IPS-20b (cell line): ENCODE results near the gene ZNF229.
"Not testable (repeated sequence)": the region's sequence is repeated elsewhere in the genome, so short reads cannot be mapped to it uniquely, and the experiment has no call there.

Experiments
- H3K27ac ChIP-seq: one replicate; pipeline ENCODE4 v1.5.1; 2013; ENCODE audit warnings: low read length
- H3K27me3 ChIP-seq: 2 replicates; pipeline ENCODE4 v1.6.1; 2013; ENCODE audit warnings: mild to moderate bottlenecking, low read length, inconsistent platforms; ENCODE audit not compliant: insufficient read depth
- H3K36me3 ChIP-seq: 2 replicates; pipeline ENCODE4 v1.6.1; 2013; ENCODE audit warnings: low read depth, mild to moderate bottlenecking, inconsistent platforms, low read length, moderate library complexity; ENCODE audit not compliant: insufficient read depth
- H3K4me1 ChIP-seq: 2 replicates; pipeline ENCODE4 v1.6.1; 2013; ENCODE audit warnings: mild to moderate bottlenecking, control low read depth, inconsistent platforms, low read length, moderate library complexity; ENCODE audit not compliant: insufficient read depth
- H3K4me3 ChIP-seq: 2 replicates; pipeline ENCODE4 v1.5.1; 2013; ENCODE audit warnings: mild to moderate bottlenecking, low read length, inconsistent platforms
- H3K9ac ChIP-seq: 2 replicates; pipeline ENCODE4 v1.6.1; 2013; ENCODE audit warnings: low read depth, mild to moderate bottlenecking, inconsistent platforms, low read length, moderate library complexity
- H3K9me3 ChIP-seq: 2 replicates; pipeline ENCODE4 v1.6.1; 2013; ENCODE audit warnings: mild to moderate bottlenecking, low read depth, low read length, inconsistent platforms; ENCODE audit not compliant: insufficient read depth

ZNF229 gene

GRCh38 chr19:44430956-44431355 lies 17.3 kb downstream of the ZNF229 start:
- H3K36me3 ChIP-seq, result no peaks in the 10 kb centered on the region
- H3K9me3 ChIP-seq, result peaks cover 96% of the 10 kb centered on the region
- H3K27ac ChIP-seq, result no peak overlapping the region
- H3K27me3 ChIP-seq, result no peaks in the 10 kb centered on the region
- no peak overlapping the region for H3K4me3 ChIP-seq
- no peaks in the 10 kb centered on the region for H3K4me1 ChIP-seq
- no peak overlapping the region for H3K9ac ChIP-seq

DNA sequence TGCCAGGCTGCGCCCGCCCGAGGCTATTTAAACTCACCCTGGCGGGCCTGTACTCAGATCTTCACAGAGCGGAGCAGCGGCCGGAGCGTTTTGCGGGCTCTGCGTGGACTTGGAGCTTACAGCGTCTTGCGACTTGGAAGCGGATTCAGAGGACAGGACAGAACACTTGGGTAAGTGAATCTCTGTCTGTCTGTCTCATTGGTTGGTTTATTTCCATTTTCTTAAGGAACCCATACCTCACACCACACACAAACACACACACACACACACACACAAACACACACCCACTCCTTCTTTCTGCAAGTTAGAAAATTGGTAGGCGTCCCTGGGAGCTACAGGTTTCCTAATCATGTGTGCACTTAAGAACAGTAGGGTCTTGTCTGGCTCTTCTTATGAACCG lies 32.7 kb downstream of the ZNF229 start:
- H3K27ac ChIP-seq, H3K9ac ChIP-seq, H3K27me3 ChIP-seq, H3K4me1 ChIP-seq, H3K4me3 ChIP-seq, H3K36me3 ChIP-seq: not testable (repeated sequence)
- peaks cover 86% of the 10 kb centered on the region for H3K9me3 ChIP-seq

GRCh38 chr19:44401139-44402115 lies 46.8 kb downstream of the ZNF229 start, which contains the start of gene ZNF285:
Gene ZNF285, minus strand, starts transcription at chr19:44401608. Its CDS starts 4,395 bp downstream, at chr19:44397213.
- Histone ChIP-seq H3K36me3 (no peaks in the 10 kb centered on the region), H3K27ac (no peak within 1 kb of the TSS), H3K4me3 (peak within 1 kb of the TSS; percentile 89), H3K9ac (peak within 1 kb of the TSS; percentile 59; the same call in 1 of the 2 replicates), H3K27me3 (no peaks in the 10 kb centered on the region), H3K9me3 (peaks cover 41% of the 10 kb centered on the region), H3K4me1 (no peaks in the 10 kb centered on the region)

- peaks cover 69% of the 10 kb centered on the region for H3K9me3 ChIP-seq
- H3K27me3 ChIP-seq, H3K9ac ChIP-seq, H3K27ac ChIP-seq, H3K4me1 ChIP-seq, H3K36me3 ChIP-seq, H3K4me3 ChIP-seq: not testable (repeated sequence)
Observed at GRCh38 chr19:44389268-44389667, 59.0 kb downstream of the ZNF229 start.
